Ishikawa (cell line): ENCODE results near the gene ARSB.

Experiments used
- CEBPB ChIP-seq: IDR thresholded peaks from 2 replicates; pipeline ENCODE4 v1.6.1; 2012
- CREB1 ChIP-seq: IDR thresholded peaks from 2 replicates; pipeline ENCODE4 v1.6.1; 2012; ENCODE audit warnings: low read depth
- EGR1 ChIP-seq: IDR thresholded peaks from 2 replicates; pipeline ENCODE4 v1.6.1; 2012
- EP300 ChIP-seq: IDR thresholded peaks from 2 replicates; pipeline ENCODE4 v1.6.1; 2012; ENCODE audit warnings: borderline replicate concordance
- FOXM1 ChIP-seq: IDR thresholded peaks from 2 replicates; pipeline ENCODE4 v1.6.1; 2012; ENCODE audit warnings: low read depth, borderline replicate concordance
- NFIC ChIP-seq: IDR thresholded peaks from 2 replicates; pipeline ENCODE4 v1.6.1; 2012
- RAD21 ChIP-seq: IDR thresholded peaks from 2 replicates; pipeline ENCODE4 v1.6.1; 2012; ENCODE audit warnings: low read depth
- TAF1 ChIP-seq: IDR thresholded peaks from 2 replicates; pipeline ENCODE4 v1.6.1; 2012; ENCODE audit warnings: low read depth, mild to moderate bottlenecking
- TCF12 ChIP-seq: IDR thresholded peaks from 2 replicates; pipeline ENCODE4 v1.6.1; 2012; ENCODE audit warnings: low read depth
- TEAD4 ChIP-seq: IDR thresholded peaks from 2 replicates; pipeline ENCODE4 v1.6.1; 2012
- YY1 ChIP-seq: IDR thresholded peaks from 2 replicates; pipeline ENCODE4 v1.6.1; 2012; ENCODE audit warnings: low read depth
- ZBTB7A ChIP-seq: IDR thresholded peaks from 2 replicates; pipeline ENCODE4 v1.6.1; 2012; ENCODE audit warnings: low read depth
- TF ChIP-seq, protein P1 (sequence below): IDR thresholded peaks from 2 replicates; pipeline ENCODE4 v1.6.1; 2012
- TF ChIP-seq, protein P2 (sequence below): IDR thresholded peaks from 2 replicates; pipeline ENCODE4 v1.6.1; 2012; ENCODE audit warnings: low read depth, mild to moderate bottlenecking
- TF ChIP-seq, protein P3 (sequence below): IDR thresholded peaks from 2 replicates; pipeline ENCODE4 v1.6.1; 2012

Gene ARSB

DNA sequence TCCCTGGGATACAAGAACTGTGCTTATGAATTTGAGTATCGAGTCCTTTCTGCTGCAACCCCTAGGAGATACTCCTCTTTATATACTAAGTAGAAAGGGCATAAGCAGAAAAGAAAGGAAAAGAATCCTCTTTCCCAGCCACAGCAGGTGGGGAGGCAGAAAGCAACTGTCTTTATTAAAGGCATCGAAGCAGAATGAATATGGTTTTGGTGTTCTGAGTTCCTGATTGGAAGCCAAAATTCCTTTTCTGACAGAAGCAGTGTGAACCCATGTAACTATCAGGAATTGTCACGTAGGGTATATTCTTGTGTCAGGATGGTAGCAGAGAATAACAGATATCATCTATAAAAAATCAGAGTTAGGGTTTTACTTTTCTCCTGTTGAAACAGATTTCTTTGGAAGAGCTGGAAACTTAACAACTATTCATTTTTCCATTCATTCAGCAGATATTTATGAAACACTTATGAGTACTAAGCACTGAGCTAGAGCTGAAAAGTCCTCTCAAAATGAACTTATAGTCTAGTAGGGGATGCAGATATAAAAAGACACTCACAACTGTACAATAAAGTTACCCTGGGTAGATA, 240.1 kb downstream of the ARSB start:
- TF ChIP-seq ZBTB7A (no peak), TCF12 (no peak), EGR1 (no peak), NFIC (no peak), RAD21 (no peak), FOXM1 (no peak), EP300 (no peak), CREB1 (no peak), CEBPB (no peak), YY1 (no peak), TAF1 (no peak)
- TF ChIP-seq, protein P1, sequence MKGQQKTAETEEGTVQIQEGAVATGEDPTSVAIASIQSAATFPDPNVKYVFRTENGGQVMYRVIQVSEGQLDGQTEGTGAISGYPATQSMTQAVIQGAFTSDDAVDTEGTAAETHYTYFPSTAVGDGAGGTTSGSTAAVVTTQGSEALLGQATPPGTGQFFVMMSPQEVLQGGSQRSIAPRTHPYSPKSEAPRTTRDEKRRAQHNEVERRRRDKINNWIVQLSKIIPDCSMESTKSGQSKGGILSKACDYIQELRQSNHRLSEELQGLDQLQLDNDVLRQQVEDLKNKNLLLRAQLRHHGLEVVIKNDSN, result no peak
- TF ChIP-seq, protein P2, sequence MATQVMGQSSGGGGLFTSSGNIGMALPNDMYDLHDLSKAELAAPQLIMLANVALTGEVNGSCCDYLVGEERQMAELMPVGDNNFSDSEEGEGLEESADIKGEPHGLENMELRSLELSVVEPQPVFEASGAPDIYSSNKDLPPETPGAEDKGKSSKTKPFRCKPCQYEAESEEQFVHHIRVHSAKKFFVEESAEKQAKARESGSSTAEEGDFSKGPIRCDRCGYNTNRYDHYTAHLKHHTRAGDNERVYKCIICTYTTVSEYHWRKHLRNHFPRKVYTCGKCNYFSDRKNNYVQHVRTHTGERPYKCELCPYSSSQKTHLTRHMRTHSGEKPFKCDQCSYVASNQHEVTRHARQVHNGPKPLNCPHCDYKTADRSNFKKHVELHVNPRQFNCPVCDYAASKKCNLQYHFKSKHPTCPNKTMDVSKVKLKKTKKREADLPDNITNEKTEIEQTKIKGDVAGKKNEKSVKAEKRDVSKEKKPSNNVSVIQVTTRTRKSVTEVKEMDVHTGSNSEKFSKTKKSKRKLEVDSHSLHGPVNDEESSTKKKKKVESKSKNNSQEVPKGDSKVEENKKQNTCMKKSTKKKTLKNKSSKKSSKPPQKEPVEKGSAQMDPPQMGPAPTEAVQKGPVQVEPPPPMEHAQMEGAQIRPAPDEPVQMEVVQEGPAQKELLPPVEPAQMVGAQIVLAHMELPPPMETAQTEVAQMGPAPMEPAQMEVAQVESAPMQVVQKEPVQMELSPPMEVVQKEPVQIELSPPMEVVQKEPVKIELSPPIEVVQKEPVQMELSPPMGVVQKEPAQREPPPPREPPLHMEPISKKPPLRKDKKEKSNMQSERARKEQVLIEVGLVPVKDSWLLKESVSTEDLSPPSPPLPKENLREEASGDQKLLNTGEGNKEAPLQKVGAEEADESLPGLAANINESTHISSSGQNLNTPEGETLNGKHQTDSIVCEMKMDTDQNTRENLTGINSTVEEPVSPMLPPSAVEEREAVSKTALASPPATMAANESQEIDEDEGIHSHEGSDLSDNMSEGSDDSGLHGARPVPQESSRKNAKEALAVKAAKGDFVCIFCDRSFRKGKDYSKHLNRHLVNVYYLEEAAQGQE, result no peak
- TF ChIP-seq, protein P3, sequence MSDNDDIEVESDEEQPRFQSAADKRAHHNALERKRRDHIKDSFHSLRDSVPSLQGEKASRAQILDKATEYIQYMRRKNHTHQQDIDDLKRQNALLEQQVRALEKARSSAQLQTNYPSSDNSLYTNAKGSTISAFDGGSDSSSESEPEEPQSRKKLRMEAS, result no peak

DNA sequence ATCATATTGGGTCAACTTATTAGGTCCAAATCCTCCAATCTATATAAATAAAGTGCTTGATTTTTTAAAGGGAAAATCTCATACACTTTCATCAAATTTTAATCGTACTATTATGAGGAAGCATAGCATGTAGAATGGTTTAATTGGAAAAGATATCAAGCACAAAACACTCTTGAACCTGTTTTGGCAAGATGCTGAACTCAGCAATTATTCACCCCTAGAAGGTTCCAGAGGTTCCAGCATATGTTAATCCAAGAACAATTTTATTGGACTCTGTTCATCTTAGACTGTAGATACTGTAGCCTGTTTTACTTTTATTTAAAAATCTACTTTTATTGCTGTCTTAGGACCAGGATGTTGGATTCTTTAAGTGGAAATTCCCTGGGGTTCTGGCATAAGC, 244.1 kb downstream of the ARSB start:
- TF ChIP-seq, protein P2, result no peak
- TF ChIP-seq TAF1 (no peak), TCF12 (no peak), FOXM1 (no peak), RAD21 (no peak), EGR1 (no peak), NFIC (no peak)
- TF ChIP-seq, protein P3, result no peak

DNA sequence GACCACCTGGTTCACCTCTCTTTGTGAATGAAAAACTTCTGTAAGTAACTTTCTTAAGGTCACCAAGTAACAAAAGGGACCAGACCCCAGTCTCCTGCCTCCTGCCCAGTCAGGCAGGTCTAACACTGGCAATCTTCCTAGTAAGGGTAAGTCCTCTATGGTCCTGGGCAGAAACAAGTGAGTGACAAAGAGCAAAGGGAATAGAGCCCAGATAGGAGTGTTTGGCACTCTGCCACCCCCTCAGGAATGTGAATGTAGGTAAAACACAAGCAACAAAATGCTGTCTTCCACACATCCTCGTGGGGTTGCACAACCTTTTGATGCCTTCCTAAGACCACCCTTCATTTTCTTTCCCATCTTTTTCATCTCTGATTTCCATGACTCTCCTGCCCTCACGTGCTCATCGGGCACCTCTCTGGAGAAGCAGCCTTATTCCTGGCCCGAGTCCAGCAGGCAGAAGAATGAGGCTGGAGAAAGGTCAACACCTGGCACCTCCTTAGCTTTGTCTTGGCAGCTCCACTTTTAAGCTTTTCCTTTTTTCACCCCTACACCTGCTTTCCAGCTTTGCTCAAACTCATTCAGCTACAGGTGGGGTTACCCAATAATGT, 246.3 kb downstream of the ARSB start:
- no peak for TF ChIP-seq TAF1
- TF ChIP-seq CREB1, result no peak
- TF ChIP-seq EP300, result peak; percentile 26; the same call in 1 of the 2 replicates
- peak; percentile 46; the same call in 1 of the 2 replicates for TF ChIP-seq TEAD4
- TF ChIP-seq EGR1, result no peak
- no peak for TF ChIP-seq YY1
- TF ChIP-seq NFIC, result peak; percentile 81
- TF ChIP-seq ZBTB7A, result no peak; the same call in 1 of the 2 replicates
- TF ChIP-seq TCF12, result 0 out of 2 replicates have a peak, but pooled peaks have one; percentile 31
- TF ChIP-seq CEBPB, result peak; percentile 5; the same call in 1 of the 2 replicates
- TF ChIP-seq, protein P3, result peak; percentile 39; the same call in 1 of the 2 replicates
- TF ChIP-seq, protein P1, result peak; percentile 74
- TF ChIP-seq RAD21, result peak; percentile 22
- no peak for TF ChIP-seq FOXM1
- TF ChIP-seq, protein P2, result no peak

DNA sequence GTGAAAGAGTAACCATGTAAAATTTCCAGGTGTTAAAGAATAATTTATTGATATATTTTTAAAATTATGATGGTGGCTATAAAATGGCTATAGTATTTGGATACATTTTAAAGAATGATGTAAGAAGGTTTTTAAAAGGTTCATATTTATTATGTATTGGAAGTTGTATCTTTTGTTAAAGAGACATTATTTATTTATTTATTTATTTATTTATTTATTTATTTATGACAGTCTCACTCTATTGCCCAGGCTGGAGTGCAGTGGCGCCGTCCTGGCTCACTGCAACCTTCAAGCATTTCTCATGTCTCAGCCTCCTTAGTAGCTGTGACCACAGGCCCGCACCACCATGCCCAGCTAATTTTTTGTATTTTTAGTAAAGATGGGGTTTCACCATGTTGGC, 247.0 kb downstream of the ARSB start:
- TF ChIP-seq TCF12, result no peak
